Retinal pigment epithelial cell (primary cell): ENCODE data around the gene ANKAR.
A peak's percentile ranks its signal among the peaks of the same experiment; 100 is the strongest.
"Not testable (repeated sequence)": the region's sequence is repeated elsewhere in the genome, so short reads cannot be mapped to it uniquely, and the experiment has no call there.

Source experiments
- DNase-seq: peaks from one replicate; pipeline ENCODE4 v3.0.0-alpha.2; 2010; ENCODE audit warnings: low read depth
- H3K4me3 ChIP-seq: 2 replicates; pipeline ENCODE4 v1.5.1; 2011; ENCODE audit warnings: mild to moderate bottlenecking, low read length, control low read depth, moderate library complexity
- TF ChIP-seq, protein P1 (sequence below): conservative IDR thresholded peaks from 2 replicates; pipeline ENCODE4 v1.5.1; 2011; ENCODE audit warnings: low read depth, low read length, control low read depth, inconsistent platforms

Gene ANKAR

DNA sequence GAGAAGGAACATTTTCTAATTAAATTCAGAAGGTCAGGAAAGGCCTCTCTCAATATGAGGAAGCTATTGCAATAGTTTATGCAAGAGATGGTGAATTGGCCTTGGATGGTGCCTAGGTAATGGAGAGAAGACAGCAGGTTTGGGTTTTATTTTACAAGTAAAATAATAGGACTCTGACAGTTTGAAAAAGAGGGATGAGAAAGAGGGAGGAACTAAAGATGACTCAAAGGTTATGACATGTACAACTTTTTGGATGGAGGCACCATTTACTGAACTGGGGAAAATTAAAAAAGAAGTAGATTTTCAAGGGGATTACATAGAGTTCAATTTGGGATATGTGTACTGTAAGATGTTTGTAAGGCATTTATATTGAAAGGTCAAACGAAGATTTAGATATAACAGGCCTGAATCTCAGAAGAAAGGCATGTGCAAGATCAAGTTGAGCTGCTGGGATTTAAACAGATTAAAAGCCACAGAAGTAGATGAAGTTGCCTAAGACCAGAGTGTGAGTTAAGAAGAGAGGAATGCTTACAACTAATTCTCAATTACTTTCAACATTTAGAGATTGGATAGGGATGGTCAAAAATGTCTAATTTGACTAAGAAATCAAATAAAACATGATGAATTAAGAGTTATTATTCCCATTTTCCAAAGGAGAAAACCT, 25.5 kb upstream of the ANKAR start:
- H3K4me3 ChIP-seq = no peak overlapping the region
- TF ChIP-seq, protein P1, sequence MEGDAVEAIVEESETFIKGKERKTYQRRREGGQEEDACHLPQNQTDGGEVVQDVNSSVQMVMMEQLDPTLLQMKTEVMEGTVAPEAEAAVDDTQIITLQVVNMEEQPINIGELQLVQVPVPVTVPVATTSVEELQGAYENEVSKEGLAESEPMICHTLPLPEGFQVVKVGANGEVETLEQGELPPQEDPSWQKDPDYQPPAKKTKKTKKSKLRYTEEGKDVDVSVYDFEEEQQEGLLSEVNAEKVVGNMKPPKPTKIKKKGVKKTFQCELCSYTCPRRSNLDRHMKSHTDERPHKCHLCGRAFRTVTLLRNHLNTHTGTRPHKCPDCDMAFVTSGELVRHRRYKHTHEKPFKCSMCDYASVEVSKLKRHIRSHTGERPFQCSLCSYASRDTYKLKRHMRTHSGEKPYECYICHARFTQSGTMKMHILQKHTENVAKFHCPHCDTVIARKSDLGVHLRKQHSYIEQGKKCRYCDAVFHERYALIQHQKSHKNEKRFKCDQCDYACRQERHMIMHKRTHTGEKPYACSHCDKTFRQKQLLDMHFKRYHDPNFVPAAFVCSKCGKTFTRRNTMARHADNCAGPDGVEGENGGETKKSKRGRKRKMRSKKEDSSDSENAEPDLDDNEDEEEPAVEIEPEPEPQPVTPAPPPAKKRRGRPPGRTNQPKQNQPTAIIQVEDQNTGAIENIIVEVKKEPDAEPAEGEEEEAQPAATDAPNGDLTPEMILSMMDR = no peak
- DNase-seq = peak; percentile 86

DNA sequence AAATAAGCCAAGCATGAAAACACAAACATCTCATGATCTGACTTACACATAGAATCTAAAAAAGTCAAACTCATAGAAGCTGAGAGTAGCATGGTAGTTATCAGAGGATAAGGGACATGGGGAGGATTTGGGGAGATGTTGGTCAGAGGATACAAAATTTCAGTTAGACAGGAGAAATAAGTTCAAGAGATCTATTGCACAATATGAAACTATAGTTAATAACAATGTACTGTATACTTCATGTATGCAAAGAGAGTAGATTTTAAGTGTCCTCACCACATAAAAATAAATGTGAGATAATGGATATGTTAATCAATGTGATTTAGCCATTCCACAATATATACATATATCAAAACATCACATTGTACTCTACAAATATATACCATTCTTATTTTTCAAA, 23.2 kb upstream of the ANKAR start:
- TF ChIP-seq, protein P1 = no peak

DNA sequence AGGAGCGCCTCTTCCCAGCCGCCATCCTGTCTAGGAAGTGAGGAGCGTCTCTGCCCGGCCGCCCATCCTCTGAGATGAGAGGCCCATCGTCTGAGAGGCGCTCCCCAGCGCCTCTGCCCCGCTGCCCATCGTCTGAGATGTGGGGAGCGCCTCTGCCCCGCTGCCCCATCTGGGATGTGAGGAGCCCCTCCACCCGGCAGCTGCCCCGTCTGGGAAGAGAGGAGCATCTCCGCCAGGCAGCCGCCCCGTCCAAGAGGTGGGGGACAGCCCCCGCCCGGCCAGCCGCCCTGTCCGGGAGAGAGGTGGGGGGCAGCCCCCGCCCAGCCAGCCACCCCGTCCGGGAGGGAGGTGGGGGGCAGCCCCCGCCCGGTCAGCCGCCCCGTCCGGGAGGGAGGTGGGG, 21.0 kb upstream of the ANKAR start:
- not testable (repeated sequence) for DNase-seq, H3K4me3 ChIP-seq

More for the DNA sequence above, 23.2 kb upstream of the ANKAR start:
- no peak for DNase-seq
- H3K4me3 ChIP-seq = no peak overlapping the region

DNA sequence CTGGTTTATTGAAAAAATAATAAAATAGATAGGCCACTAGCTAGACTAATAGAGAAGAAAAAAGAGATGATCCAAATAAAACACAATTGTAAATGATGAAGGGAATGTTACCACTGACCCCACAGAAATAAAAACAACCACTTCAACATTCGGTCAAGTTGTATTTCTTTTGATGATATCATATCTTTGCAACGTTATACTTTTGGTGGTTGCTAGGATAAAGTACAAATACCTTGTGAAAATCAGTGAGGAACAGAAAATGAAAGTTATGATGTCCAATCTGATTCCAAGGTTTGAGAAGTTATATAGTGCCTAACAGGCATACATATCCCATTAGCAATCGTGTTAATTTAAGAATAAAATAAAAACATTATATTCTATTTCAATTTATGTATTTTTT, 19.8 kb upstream of the ANKAR start:
- no peak overlapping the region for H3K4me3 ChIP-seq
- no peak for DNase-seq
- TF ChIP-seq, protein P1 = no peak

DNA sequence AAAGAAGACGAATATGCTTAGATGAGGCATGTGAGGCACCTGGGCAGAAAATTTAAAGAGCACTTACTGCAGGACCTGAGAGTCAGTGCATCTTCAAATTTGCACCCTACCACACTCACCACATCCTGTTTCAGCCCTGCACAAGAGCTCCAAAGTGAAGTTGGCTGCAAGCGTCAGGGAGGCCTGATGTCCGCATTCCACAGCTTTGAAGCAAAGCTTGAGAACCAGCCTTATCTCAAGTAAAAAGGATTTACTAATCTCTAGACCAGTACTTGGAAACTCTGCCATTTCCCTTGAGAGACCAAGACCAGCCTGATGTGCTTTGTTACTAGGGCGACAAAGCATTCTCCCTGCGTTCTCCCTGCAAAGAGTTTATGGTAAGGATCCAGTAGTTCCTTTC, 16.6 kb upstream of the ANKAR start:
- peak; percentile 75 for DNase-seq
- H3K4me3 ChIP-seq = no peak overlapping the region
- TF ChIP-seq, protein P1 = no peak

DNA sequence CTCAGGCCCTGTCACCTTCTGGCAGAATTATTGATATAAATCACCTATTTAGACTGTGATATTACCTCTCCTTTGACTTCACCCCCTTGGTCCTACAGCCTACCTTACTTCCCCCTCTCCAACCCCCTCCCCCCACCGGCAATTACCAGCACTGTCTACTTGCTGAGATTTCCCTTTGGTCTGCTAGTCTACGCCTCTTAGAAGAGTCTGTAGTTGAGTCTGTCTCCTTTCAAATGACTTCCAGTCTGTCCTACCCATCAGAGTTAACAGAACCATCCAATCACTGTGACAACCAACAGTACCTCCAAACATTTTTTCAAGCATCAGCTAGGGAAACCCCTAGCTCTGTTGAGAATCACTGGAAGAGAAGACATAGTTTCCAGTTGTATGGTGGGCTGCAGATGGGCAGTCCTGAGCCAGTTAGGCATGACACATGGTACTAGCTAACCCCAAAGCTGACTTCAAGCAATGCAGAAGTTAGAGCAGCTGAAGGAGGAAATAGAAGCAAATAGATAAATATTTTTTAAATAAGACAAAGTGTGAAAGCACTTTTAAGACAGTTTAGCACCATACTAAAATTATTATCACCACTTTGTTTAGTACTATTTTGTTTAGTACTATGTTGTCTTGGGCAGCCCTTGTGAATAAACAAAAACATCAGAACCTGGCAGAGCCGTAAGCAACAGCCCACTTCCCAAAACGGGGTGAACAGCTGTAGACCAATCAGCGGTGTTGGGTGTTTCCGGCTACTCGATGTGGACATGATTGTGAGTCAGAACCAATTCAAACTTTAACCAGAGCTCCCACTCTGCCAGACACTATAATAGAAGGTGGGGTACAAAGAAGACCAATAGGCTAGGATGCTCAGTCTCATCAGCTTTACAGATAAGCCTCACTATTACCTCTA, 15.9 kb upstream of the ANKAR start:
- no peak for DNase-seq
- TF ChIP-seq, protein P1 = no peak
- no peak overlapping the region for H3K4me3 ChIP-seq

DNA sequence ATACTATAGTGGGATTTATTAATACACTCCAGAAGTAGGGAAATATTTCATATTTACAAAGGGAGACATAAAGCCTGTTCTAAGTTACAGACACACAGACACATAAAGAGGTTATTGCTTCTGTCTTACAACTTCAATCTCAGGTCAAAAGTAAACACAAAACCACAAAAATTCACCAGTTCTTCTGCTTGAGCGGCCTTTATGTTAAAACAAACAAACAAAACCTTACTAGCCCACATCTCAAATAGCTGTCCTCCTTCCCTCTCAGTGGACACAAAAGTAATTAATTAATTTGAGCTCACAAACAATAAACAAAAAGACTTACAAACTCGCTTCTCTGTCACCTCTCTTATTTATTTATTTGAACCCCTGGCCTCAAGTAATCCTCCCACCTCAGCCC, 14.7 kb upstream of the ANKAR start:
- TF ChIP-seq, protein P1 = no peak
- no peak for DNase-seq

More for the DNA sequence above, 14.7 kb upstream of the ANKAR start:
- H3K4me3 ChIP-seq = no peak overlapping the region
